K562 (cell line): Measurements from ENCODE around the gene PIMREG. TPM values are rescaled to one million over a fixed set of nuclear protein-coding genes. Genes with fewer than 3 reads are reported as not detected.
"Not testable (repeated sequence)": the region's sequence is repeated elsewhere in the genome, so short reads cannot be mapped to it uniquely, and the experiment has no call there.

Experiments used
- ATAC-seq: fragments of 200-7000 bp; cut with Tn5 transposase; 3 replicates; pipeline ENCODE4 v1.9.1; 2020; ENCODE audit warnings: moderate library complexity
- BruUV-seq: library from RNA; stranded (reverse); fragments of 400-500 nt; replicated peaks from 2 replicates; lab custom pipeline; 2021; lab: Mats Ljungman, UMichigan
- CTCF ChIA-PET: fragments of 300-600 bp; formaldehyde crosslinking; extraction: SDS; loops from one replicate; lab custom pipeline; 2021; ENCODE audit warnings: low intra/inter-chr PET ratio; lab: Yijun Ruan, JAX
- POLR2A ChIA-PET: fragments of 300-600, 350-650 bp; sonication (Branson Sonifier 250); formaldehyde crosslinking; extraction: SDS; loops from one replicate; lab custom pipeline; 2021; ENCODE audit warnings: antibody characterized with exemption, inconsistent platforms; lab: Yijun Ruan, JAX
- DNase-seq, 4 experiments: peaks; one replicate each; pipeline versions ENCODE4 v3.0.0 to v3.0.0-alpha.2; 2011 to 2018; ENCODE audit warnings: low spot score in 3 of 4, mixed read lengths in 3 of 4; ENCODE audit errors: extremely low read depth in 1 of 4
- FAIRE-seq: peaks from 2 replicates; lab custom pipeline; 2011; peaks lifted over from hg19 to GRCh38; lab: Jason Lieb, UNC
- H2AFZ ChIP-seq: 2 replicates; pipeline ENCODE4 v1.6.0; 2011; ENCODE audit warnings: low read depth, low read length, control low read depth, inconsistent platforms
- H3K27ac ChIP-seq: fragments of 200-600 bp; 3 replicates; pipeline ENCODE4 v1.8.0; 2011; ENCODE audit warnings: low read depth, mild to moderate bottlenecking, control low read depth, inconsistent platforms, low read length, moderate library complexity, mixed read lengths; ENCODE audit errors: extremely low read depth
- H3K27me3 ChIP-seq, 2 experiments: fragments of 300-600 bp in 1 of 2; 2 replicates in 1 of 2; 3 replicates in 1 of 2; pipeline versions ENCODE4 v1.6.0 to v1.8.0; 2011; ENCODE audit warnings: inconsistent platforms in 2 of 2, low read length in 2 of 2, mild to moderate bottlenecking in 1 of 2, mixed read lengths in 1 of 2, moderate library complexity in 1 of 2; ENCODE audit not compliant: control insufficient read depth in 2 of 2, insufficient read depth in 2 of 2
- H3K36me3 ChIP-seq: fragments of 300-600 bp; 3 replicates; pipeline ENCODE4 v1.8.0; 2011; ENCODE audit warnings: mild to moderate bottlenecking, low read length, inconsistent platforms; ENCODE audit not compliant: control insufficient read depth, insufficient read depth
- H3K4me1 ChIP-seq, 2 experiments: fragments of 200-600 bp in 1 of 2; replicated peaks in 1 of 2; 2 replicates in 1 of 2; 3 replicates in 1 of 2; pipeline versions ENCODE4 v1.5.1 to v1.8.0; 2011; ENCODE audit warnings: inconsistent platforms in 2 of 2, low read length in 2 of 2, mild to moderate bottlenecking in 1 of 2, mixed read lengths in 1 of 2, moderate library complexity in 1 of 2; ENCODE audit not compliant: control insufficient read depth in 2 of 2, insufficient read depth in 2 of 2
- H3K4me2 ChIP-seq: 2 replicates; pipeline ENCODE4 v1.6.1; 2011; ENCODE audit warnings: low read length, control low read depth, inconsistent platforms, mixed read lengths; ENCODE audit not compliant: insufficient read depth
- H3K4me3 ChIP-seq: fragments of 200-600 bp; sonication (generic), shearing (Covaris generic); 2 replicates; pipeline ENCODE4 v1.5.1; 2016; ENCODE audit warnings: control low read depth, inconsistent platforms
- H3K79me2 ChIP-seq: fragments of 200-600 bp; 3 replicates; pipeline ENCODE4 v1.8.0; 2011; ENCODE audit warnings: low read length, inconsistent platforms; ENCODE audit not compliant: control insufficient read depth, insufficient read depth
- H3K9ac ChIP-seq, 2 experiments: 2 replicates each; pipeline versions ENCODE4 v1.6.0 to v1.6.1; 2011; ENCODE audit warnings: low read depth in 2 of 2, low read length in 2 of 2, control low read depth in 1 of 2, inconsistent platforms in 1 of 2, mild to moderate bottlenecking in 1 of 2, mixed read lengths in 1 of 2; ENCODE audit not compliant: insufficient read depth in 1 of 2
- H3K9me1 ChIP-seq: one replicate; pipeline ENCODE4 v1.6.0; 2011; ENCODE audit warnings: inconsistent platforms, mild to moderate bottlenecking, low read length, moderate library complexity; ENCODE audit not compliant: control insufficient read depth, insufficient read depth
- H3K9me3 ChIP-seq: replicated peaks from 2 replicates; pipeline ENCODE4 v1.5.1; 2011; ENCODE audit warnings: low read depth, low read length, inconsistent platforms; ENCODE audit not compliant: control insufficient read depth, insufficient read depth
- H4K20me1 ChIP-seq: replicated peaks from 2 replicates; pipeline ENCODE4 v1.6.1; 2011; ENCODE audit warnings: low read length, inconsistent platforms, mixed read lengths; ENCODE audit not compliant: control insufficient read depth, insufficient read depth
- ATF6 ChIP-seq: sonication (generic); formaldehyde crosslinking; IDR thresholded peaks from 2 replicates; pipeline ENCODE4 v1.4.0; 2020; ENCODE audit warnings: mild to moderate bottlenecking, missing genetic modification reagents
- CHD4 ChIP-seq: fragments of 200-600 bp; sonication (generic); IDR thresholded peaks from 3 replicates; pipeline ENCODE4 v1.6.1; 2012; ENCODE audit warnings: low read depth, mild to moderate bottlenecking, mixed read lengths, low read length, inconsistent platforms; ENCODE audit not compliant: insufficient read depth, insufficient replicate concordance, poor library complexity, severe bottlenecking
- CREB5 ChIP-seq: fragments of 250-450 bp; sonication (Bioruptor Pico); IDR thresholded peaks from 2 replicates; pipeline ENCODE4 v1.5.0; 2020; ENCODE audit warnings: mild to moderate bottlenecking
- ELF2 ChIP-seq: fragments of 250-450 bp; sonication (Bioruptor Pico); IDR thresholded peaks from 2 replicates; pipeline ENCODE4 v1.5.0; 2021; ENCODE audit warnings: mild to moderate bottlenecking
- EZH2 ChIP-seq: IDR thresholded peaks from 2 replicates; pipeline ENCODE4 v1.6.1; 2012; ENCODE audit warnings: low read depth, mild to moderate bottlenecking, inconsistent platforms, low read length, borderline replicate concordance
- GATA2 ChIP-seq: sonication (generic); formaldehyde crosslinking; IDR thresholded peaks from 2 replicates; pipeline ENCODE4 v1.4.0; 2020; ENCODE audit warnings: mild to moderate bottlenecking, missing genetic modification reagents
- NFE2 ChIP-seq: IDR thresholded peaks from 2 replicates; pipeline ENCODE4 v1.6.1; 2014; ENCODE audit warnings: antibody characterized with exemption, low read depth
- RBM14 ChIP-seq: fragments of 200-400 bp; formaldehyde crosslinking; IDR thresholded peaks from 2 replicates; pipeline ENCODE4 v1.6.1; 2018; ENCODE audit warnings: low read depth, mild to moderate bottlenecking, low read length, moderate library complexity, borderline replicate concordance; ENCODE audit not compliant: insufficient read depth
- ZNF830 ChIP-seq: fragments of 250-450 bp; sonication (Bioruptor Pico); IDR thresholded peaks from 2 replicates; pipeline ENCODE4 v1.5.0; 2021; ENCODE audit warnings: mild to moderate bottlenecking
- ZSCAN29 ChIP-seq: fragments of 450-650 bp; IDR thresholded peaks from 2 replicates; pipeline ENCODE4 v1.6.1; 2017
- WGBS: fragments of 100-300 bp; shearing (Covaris generic); methylation state at CpG from one replicate; pipeline ENCODE4 v1.1.6; 2016; ENCODE audit warnings: low coverage, mixed read lengths; ENCODE audit not compliant: insufficient coverage; ENCODE audit errors: missing lambda C conversion rate; 5-methylcytosine and 5-hydroxymethylcytosine counted together
- in situ Hi-C: fragments of 300-500 bp; cut with MboI; formaldehyde crosslinking; loops from 4 replicates; pipeline ENCODE4 v1.15.0; 2018; ENCODE audit warnings: inconsistent platforms, mixed read lengths
- intact Hi-C: fragments of 100-400 bp; cut with micrococcal nuclease; formaldehyde crosslinking; loops from 2 replicates; pipeline ENCODE4 v1.14.2; 2022
- polyA plus RNA-seq, 8 experiments: library from polyadenylated mRNA; depleted of rRNA in 4 of 8; stranded (reverse) in 5 of 8; unstranded in 3 of 8; fragments of >200 nt; fragmentation: Nextera tagmentation in 2 of 8; fragmentation: Illumina TruSeq in 1 of 8; extraction: Ambion mirVana in 2 of 8; extraction: Trizol in 1 of 8; gene quantifications; 2 replicates each; pipeline versions ENCODE4 v1.2.1 to v1.2.3, GENCODE V29; 2011 to 2014; ENCODE audit warnings: inconsistent platforms in 1 of 8, missing spikeins in 1 of 8
- total RNA-seq, 7 experiments: library from RNA; depleted of rRNA in 6 of 7; stranded (reverse); fragments of >200 nt in 6 of 7; fragmentation: Illumina TruSeq in 2 of 7; extraction: Trizol in 2 of 7; gene quantifications; 2 replicates each; pipeline versions ENCODE4 v1.2.1 to v1.2.3, GENCODE V29; 2011 to 2021; ENCODE audit warnings: low replicate concordance in 1 of 7

PIMREG gene
- total and polyA plus RNA-seq, 9 of the 15 experiments (the other 6 are each of a cell fraction or from before 2014, with no cell fraction given): 1.1 to 16.7 (median 9.4) TPM

- TF ChIP-seq RBM14 (no peak), GATA2 (CRISPR knock-in tag) (no peak), CHD4 (no peak), CREB5 (CRISPR knock-in tag) (no peak), ZNF830 (CRISPR knock-in tag) (no peak), ATF6 (no peak), ELF2 (CRISPR knock-in tag) (no peak), EZH2 (no peak), NFE2 (no peak), ZSCAN29 (no peak)
- TF ChIP-seq, all 486 proteins: peak for 0
- Histone ChIP-seq H3K36me3 (no peaks in the 10 kb centered on the region), H3K4me2 (no peak overlapping the region), H3K4me3 (no peak overlapping the region), H3K9me1 (no peaks in the 10 kb centered on the region), H3K27me3 (peaks cover 8 to 29% of the 10 kb centered on the region in 2 experiments; a peak in 3 of 5 replicates), H3K27ac (no peak overlapping the region), H3K4me1 (no peaks in the 10 kb centered on the region; a peak in 1 of 5 replicates), H4K20me1 (0 out of 2 replicates have a peak, but pooled peaks cover 1% of the 10 kb centered on the region), H3K9me3 (no peaks in the 10 kb centered on the region), H2AFZ (no peak overlapping the region), H3K9ac (no peak overlapping the region), H3K79me2 (no peaks in the 10 kb centered on the region)
- no peak for DNase-seq
- ChIA-PET CTCF (no interaction called here), POLR2A (no interaction called here)
- no peak for ATAC-seq
- in situ Hi-C loops: no loop called here
- intact Hi-C loops: no loop called here
- 21% methylated on average over 5 of the region's 6 CpGs for WGBS
- no peak for FAIRE-seq
- BruUV-seq: no TSS peak
These were observed 37.8 kb downstream of the PIMREG start for GRCh38 chr17:6482105-6482455.

- H3K9me1 ChIP-seq, H3K4me1 ChIP-seq, H3K4me2 ChIP-seq, H3K79me2 ChIP-seq, H3K9ac ChIP-seq, FAIRE-seq, H4K20me1 ChIP-seq, DNase-seq, BruUV-seq, H3K27ac ChIP-seq, POLR2A ChIA-PET, H3K9me3 ChIP-seq, in situ Hi-C loops, H3K4me3 ChIP-seq, H2AFZ ChIP-seq, ATAC-seq, H3K36me3 ChIP-seq, CTCF ChIA-PET, intact Hi-C loops: not testable (repeated sequence)
- H3K27me3 ChIP-seq: peaks cover 8 to 35% of the 10 kb centered on the region in 2 experiments; a peak in 3 of 5 replicates
- 4% methylated on average over 4 of the region's 10 CpGs for WGBS
These were observed 38.5 kb downstream of the PIMREG start for GRCh38 chr17:6482796-6483195.
